ENCODE data around the gene PLD5. TPM values are rescaled to one million over a fixed set of nuclear protein-coding genes. Genes with fewer than 3 reads are reported as not detected.
"Not testable (repeated sequence)": the region's sequence is repeated elsewhere in the genome, so short reads cannot be mapped to it uniquely, and the experiment has no call there.

The PLD5 gene
- total RNA-seq, 4 donors from 2014 or later, result 0.33 to 0.54 TPM; not detected in 2

DNA sequence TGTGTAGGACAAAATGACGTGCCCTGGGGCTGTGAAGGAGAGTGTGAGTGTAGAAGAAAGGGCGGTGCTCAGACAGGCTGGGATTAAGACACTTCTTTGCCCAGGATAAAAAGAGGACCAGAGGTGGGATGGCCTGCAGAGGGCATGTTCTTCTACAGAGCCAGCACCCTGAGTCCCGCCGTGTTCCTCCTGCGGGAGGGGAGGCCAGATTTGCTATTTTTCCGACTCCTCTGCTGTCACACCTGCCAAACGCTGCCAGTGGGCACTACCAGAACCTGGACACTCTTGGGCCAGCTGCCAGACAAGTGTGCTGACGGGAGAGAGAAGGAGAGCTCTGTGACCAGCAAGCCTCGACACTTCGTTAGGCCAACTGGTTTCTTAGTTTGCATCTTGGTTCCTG is 206.4 kb downstream of the PLD5 start:
- Histone ChIP-seq H3K36me3 (no peaks in the 10 kb centered on the region), H3K4me1 (no peaks in the 10 kb centered on the region), H3K9me3 (no peaks in the 10 kb centered on the region), H3K27ac (no peak overlapping the region), H3K4me3 (replicated peaks in 1 of 3) (no peak overlapping the region), H3K27me3 (no peaks in the 10 kb centered on the region)
- WGBS, 2 donors, result 72 to 79% methylated on average over 10 of the region's 10 CpGs
- TF ChIP-seq CTCF (IDR thresholded peaks at IDR 0.05) (no peak), POLR2A (IDR thresholded peaks at IDR 0.05) (no peak)
- DNase-seq, result no peak
- intact Hi-C loops (cut with DNase I), result no loop called here

DNA sequence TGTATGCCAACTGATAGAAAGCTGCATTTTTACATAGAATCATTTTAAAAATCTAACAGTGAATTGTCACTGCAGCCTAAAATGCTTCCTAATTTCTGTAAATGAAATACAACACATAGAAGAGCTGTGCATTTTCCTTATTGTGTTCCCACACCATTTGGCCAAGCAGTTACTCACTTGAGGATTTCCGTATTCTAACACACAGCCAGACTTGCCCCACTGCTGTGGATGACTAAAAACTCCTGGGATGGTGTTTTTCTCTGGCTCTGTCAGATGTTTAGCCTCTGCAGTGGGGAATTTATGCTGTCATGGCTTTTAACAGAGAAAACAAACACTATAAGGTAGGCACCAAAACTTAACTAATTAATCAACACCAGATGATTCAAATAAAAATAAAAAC is 209.6 kb downstream of the PLD5 start:
- 64 to 78% methylated on average over 1 of the region's 1 CpG for WGBS, 2 donors
- H3K27ac ChIP-seq; intact Hi-C loops (cut with DNase I); H3K4me1 ChIP-seq; H3K36me3 ChIP-seq; H3K27me3 ChIP-seq; H3K9me3 ChIP-seq; H3K4me3 ChIP-seq (replicated peaks in 1 of 3); DNase-seq: not testable (repeated sequence)

DNA sequence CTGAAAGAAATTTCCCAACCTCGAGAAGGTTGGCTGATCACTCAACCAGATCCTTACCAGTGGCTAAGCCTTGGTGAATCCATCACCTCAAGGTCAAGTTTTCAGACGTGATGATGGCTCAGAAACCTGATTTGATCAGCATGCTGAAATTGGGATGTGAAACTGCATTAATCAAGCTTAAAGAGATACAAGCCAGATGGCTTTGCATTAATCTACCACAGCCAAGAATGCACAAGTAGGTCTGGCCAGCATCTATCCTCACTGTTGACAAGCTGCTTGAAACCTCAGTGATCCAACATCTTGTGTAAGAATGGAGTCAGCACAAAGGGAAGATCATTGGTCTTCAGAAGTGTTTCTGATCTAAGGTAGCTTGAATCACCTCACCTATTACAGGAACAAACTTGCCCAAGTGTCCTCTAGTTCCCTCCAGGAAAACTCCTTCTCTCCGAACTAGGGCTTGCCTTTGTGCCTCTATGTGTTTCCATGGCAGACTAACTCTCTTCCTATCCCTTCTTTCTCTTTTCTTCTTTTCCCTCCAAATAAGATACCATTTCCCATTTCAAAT is 210.3 kb downstream of the PLD5 start:
- 63 to 68% methylated on average over 3 of the region's 3 CpGs for WGBS, 2 donors
- not testable (repeated sequence) for DNase-seq, H3K9me3 ChIP-seq

DNA sequence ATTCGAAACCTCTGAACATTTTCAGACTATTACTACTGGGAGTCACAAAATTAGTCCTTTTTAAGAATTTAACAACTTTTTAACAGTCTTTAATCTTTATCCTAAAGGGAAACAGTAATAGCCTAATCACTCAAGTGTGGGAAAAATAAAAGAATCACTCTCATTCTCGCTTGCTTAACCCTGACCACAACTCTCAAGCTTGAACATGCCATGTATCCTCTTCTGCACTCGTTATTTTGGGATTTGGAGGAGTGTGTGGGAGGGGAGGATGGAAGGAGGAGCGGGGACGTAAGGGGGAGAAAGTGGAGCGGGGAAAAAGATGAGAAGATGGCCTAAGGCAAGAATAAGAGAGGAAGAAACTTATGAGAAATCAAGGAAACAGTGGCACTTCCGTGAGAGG is 215.8 kb downstream of the PLD5 start:
- DNase-seq; H3K4me3 ChIP-seq (replicated peaks in 1 of 3); H3K36me3 ChIP-seq; H3K27me3 ChIP-seq; H3K9me3 ChIP-seq; intact Hi-C loops (cut with DNase I); H3K4me1 ChIP-seq; H3K27ac ChIP-seq: not testable (repeated sequence)
- WGBS, 2 donors, result 48 to 51% methylated on average over 7 of the region's 7 CpGs

More for the DNA sequence above, 210.3 kb downstream of the PLD5 start:
- intact Hi-C loops (cut with DNase I); H3K4me1 ChIP-seq; H3K36me3 ChIP-seq; H3K27ac ChIP-seq; H3K27me3 ChIP-seq; H3K4me3 ChIP-seq (replicated peaks in 1 of 3): not testable (repeated sequence)

- H3K27ac ChIP-seq; H3K27me3 ChIP-seq; H3K4me3 ChIP-seq (replicated peaks in 1 of 3); H3K36me3 ChIP-seq; intact Hi-C loops (cut with DNase I); H3K4me1 ChIP-seq; H3K9me3 ChIP-seq; DNase-seq: not testable (repeated sequence)
- WGBS, 2 donors, result 83 to 87% methylated on average over 1 of the region's 1 CpG
These were observed 230.7 kb downstream of the PLD5 start for GRCh38 chr1:242293781-242294180.

DNA sequence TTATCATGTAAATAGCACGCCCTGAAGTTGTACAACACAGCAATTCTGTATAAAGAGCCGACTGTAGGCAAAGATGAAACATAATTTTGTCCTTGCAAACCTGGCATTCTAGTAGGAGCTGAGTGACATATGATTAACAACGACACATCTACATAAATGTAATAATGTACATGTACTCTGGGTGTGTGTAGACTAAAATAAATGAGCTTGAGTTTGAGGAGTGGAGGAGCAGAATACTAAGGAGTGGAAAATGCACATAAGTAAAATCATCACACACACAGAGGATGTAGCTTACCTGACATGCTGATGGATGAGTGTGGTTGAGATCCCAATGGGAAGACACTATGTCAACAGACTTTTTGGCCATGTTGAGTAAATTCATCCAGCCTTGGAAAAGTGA is 236.4 kb downstream of the PLD5 start:
- H3K9me3 ChIP-seq; DNase-seq; H3K4me1 ChIP-seq; intact Hi-C loops (cut with DNase I); H3K27me3 ChIP-seq; H3K4me3 ChIP-seq (replicated peaks in 1 of 3); H3K36me3 ChIP-seq; H3K27ac ChIP-seq: not testable (repeated sequence)
- WGBS, 2 donors, result 60 to 91% methylated on average over 3 of the region's 3 CpGs

- H3K4me3 ChIP-seq (replicated peaks in 1 of 3); intact Hi-C loops (cut with DNase I); DNase-seq; H3K9me3 ChIP-seq; H3K27me3 ChIP-seq; H3K4me1 ChIP-seq; H3K36me3 ChIP-seq; H3K27ac ChIP-seq: not testable (repeated sequence)
- WGBS, 2 donors, result 56 to 58% methylated on average over 5 of the region's 5 CpGs
These were observed 241.6 kb downstream of the PLD5 start for GRCh38 chr1:242282758-242283485.

DNA sequence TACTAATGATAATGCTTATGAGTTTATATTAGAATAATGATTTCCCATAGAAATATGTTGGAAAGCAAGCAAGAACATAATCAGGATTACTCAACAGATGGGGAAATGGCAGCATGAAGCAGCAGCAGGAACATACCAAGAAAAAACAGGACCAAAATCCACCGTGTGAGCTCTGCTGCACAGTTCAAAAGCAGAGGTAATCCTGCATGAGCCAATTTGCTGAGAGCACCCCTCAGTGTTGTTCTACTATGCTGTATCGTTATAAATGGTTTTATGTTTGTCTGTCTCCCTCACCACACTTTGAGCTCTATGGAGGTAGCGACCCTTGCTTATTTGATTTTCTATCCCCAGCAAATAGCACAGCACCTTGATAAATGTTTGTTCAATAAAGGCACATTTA is 246.1 kb downstream of the PLD5 start:
- H3K36me3 ChIP-seq; H3K27me3 ChIP-seq; H3K4me3 ChIP-seq (replicated peaks in 1 of 3); DNase-seq; H3K27ac ChIP-seq; intact Hi-C loops (cut with DNase I); H3K9me3 ChIP-seq; H3K4me1 ChIP-seq: not testable (repeated sequence)
- WGBS, 2 donors, result 81 to 86% methylated on average over 3 of the region's 3 CpGs

DNA sequence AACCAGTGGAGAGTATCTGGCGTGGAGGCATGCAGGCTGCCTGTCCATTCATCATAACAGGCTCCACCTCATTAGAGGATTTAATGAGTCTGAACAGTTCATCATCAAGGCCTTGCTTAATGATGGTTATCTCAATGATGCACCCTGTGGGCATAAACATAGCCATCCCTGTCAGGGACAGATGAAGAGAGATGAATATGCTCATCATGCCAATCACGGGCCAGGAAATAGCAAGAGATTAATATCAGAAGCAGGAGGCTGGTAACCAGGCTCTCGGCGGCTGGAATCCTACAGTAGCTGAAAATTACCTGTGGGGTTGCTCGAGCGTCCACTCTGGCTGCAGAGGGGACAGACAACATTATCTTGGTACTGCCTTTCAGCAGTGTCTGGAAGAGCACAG is 247.7 kb downstream of the PLD5 start:
- H3K27me3 ChIP-seq; H3K9me3 ChIP-seq; H3K36me3 ChIP-seq; DNase-seq; H3K4me1 ChIP-seq; H3K4me3 ChIP-seq (replicated peaks in 1 of 3); intact Hi-C loops (cut with DNase I); H3K27ac ChIP-seq: not testable (repeated sequence)
- WGBS, 2 donors, result 83 to 93% methylated on average over 6 of the region's 6 CpGs

- DNase-seq; H3K36me3 ChIP-seq; H3K9me3 ChIP-seq; H3K27ac ChIP-seq; intact Hi-C loops (cut with DNase I); H3K27me3 ChIP-seq; H3K4me3 ChIP-seq (replicated peaks in 1 of 3); H3K4me1 ChIP-seq: not testable (repeated sequence)
- 95 to 96% methylated on average over 2 of the region's 2 CpGs for WGBS, 2 donors
These were observed 257.5 kb downstream of the PLD5 start for GRCh38 chr1:242267004-242267403.

DNA sequence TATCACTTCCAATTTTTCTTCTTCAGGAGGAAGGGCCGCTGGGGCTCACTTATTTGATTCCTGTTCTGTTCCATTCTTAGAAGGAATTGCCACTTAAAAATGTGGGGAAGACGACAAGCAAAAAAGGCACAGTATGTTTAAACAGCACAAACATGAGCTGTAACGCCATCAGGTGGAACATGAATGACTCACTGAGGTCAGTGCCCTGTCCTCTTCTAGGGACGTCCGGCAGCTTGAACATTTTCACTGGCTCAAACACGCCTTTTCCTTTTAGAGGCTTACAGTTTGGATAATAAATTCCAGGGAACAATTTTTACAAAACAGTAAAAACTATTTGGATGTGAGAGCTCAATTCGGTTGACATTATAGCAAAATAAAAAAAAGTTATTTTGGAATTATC is 260.1 kb downstream of the PLD5 start:
- DNase-seq, result not testable (repeated sequence)
- WGBS, 2 donors, result 52 to 67% methylated on average over 7 of the region's 7 CpGs

More for the DNA sequence above, 260.1 kb downstream of the PLD5 start:
- H3K27ac ChIP-seq; H3K36me3 ChIP-seq; H3K27me3 ChIP-seq; H3K4me3 ChIP-seq (replicated peaks in 1 of 3); H3K9me3 ChIP-seq; H3K4me1 ChIP-seq; intact Hi-C loops (cut with DNase I): not testable (repeated sequence)
